C4-2B (cell line): ENCODE data around the gene BSN.

ENCODE experiments used
- H3K27ac ChIP-seq: fragments of 450-650 bp; 2 replicates; pipeline ENCODE4 v1.5.1; 2017
- ZFX ChIP-seq: fragments of 450-650 bp; IDR thresholded peaks from 2 replicates; pipeline ENCODE4 v1.6.1; 2017
- TF ChIP-seq, protein P1 (sequence below): fragments of 450-650 bp; conservative IDR thresholded peaks from 2 replicates; pipeline ENCODE4 v1.5.1; 2017; ENCODE audit warnings: mild to moderate bottlenecking

The BSN gene

DNA sequence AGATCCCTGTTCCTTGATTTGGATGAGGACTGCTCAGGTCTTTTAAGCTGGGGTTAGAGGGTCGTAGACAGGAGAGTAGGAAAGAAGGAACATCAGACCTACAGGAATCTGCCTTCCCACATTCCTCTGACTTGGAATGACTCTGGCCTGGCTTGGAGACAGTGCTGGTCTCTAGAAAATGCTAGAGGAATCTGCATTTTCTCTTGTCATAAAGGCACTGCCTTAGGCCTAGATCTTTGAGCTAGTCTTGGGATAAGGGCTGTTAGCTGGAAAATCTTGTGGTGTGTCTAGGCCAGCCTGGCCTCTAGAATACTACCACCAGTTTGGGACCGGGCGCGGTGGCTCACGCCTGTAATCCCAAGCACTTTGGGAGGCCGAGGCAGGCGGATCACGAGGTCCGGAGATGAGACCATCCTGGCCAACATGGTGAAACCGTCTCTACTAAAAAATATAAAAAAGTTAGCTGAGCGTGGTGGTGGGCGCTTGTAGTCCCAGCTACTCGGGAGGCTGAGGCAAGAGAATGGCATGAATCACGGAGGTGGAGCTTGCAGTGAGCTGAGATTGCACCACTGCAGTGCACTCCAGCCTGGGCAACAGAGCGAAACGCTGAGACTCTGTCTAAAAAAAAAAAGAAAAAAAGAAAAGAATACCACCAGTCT lies 17.3 kb upstream of the BSN start:
- TF ChIP-seq, protein P1, sequence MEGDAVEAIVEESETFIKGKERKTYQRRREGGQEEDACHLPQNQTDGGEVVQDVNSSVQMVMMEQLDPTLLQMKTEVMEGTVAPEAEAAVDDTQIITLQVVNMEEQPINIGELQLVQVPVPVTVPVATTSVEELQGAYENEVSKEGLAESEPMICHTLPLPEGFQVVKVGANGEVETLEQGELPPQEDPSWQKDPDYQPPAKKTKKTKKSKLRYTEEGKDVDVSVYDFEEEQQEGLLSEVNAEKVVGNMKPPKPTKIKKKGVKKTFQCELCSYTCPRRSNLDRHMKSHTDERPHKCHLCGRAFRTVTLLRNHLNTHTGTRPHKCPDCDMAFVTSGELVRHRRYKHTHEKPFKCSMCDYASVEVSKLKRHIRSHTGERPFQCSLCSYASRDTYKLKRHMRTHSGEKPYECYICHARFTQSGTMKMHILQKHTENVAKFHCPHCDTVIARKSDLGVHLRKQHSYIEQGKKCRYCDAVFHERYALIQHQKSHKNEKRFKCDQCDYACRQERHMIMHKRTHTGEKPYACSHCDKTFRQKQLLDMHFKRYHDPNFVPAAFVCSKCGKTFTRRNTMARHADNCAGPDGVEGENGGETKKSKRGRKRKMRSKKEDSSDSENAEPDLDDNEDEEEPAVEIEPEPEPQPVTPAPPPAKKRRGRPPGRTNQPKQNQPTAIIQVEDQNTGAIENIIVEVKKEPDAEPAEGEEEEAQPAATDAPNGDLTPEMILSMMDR, result no peak
- TF ChIP-seq ZFX, result no peak
- no peak overlapping the region for H3K27ac ChIP-seq

DNA sequence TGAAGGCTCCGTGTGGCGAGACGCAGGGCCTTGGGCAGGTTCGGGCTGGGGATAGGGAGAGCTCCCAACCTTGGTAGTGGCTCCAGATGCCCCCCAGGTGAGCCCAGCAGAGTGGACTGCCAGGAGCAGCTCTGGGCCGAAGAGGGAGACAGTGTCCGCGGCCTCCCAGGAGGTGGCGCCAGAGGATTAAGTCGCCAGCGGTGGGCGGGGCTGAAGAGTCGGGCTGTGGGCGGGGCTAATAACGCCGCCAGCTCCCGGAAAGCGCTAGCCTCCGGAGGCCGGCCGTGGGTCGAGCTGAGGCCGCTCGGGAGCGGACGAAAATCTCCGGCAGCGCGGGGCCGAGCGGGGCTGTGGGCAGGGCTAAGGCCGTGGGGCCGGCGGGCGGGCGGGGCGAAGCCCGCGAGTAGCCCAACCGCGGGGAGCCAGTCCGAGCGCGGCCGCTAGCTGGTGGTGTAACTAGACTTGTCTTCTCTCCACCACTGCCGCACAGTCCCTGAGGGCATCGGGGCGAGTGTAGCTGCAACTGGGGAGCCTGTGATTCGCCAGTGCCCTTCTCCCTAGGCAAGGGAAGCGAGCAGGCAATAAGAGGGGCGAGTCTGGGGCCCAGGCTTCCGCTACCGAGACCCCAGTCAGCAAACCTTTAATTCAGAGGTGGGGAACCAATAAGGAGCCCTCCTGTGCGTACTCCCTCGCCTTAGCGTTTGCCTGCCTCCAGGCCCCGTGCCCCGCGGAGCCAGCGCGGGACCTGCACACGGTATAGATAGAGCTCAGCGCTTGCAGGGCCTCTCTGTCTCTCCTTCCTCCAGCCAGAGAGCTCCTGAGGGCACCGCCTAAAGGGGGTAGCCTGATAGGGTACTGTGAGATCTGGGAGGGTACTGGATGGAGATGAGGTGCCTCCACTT lies 14.4 kb upstream of the BSN start:
- H3K27ac ChIP-seq, result peak overlapping the region; percentile 58
- TF ChIP-seq ZFX, result no peak
- TF ChIP-seq, protein P1, result peak; percentile 94

DNA sequence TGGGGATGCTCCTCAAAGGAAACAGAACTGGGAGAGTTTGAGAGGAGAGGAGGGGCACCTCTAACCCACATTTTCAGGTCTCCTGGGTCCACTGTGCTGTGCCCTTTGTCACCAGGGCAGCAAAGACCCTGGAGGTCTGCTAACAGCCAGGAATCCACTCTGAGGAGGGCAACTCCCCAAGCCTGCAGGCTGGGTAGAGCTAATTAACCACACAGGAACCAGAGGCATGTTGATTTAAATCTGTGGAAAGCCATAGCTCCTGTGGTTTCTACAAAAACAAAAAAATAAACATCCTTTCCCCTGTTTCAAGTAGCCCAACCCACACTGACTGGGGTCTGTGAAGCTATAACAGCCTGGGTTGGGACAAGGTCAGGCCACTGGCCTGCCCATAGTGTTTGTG lies 2.2 kb upstream of the BSN start:
- no peak overlapping the region for H3K27ac ChIP-seq
- no peak for TF ChIP-seq ZFX
- TF ChIP-seq, protein P1, result no peak

DNA sequence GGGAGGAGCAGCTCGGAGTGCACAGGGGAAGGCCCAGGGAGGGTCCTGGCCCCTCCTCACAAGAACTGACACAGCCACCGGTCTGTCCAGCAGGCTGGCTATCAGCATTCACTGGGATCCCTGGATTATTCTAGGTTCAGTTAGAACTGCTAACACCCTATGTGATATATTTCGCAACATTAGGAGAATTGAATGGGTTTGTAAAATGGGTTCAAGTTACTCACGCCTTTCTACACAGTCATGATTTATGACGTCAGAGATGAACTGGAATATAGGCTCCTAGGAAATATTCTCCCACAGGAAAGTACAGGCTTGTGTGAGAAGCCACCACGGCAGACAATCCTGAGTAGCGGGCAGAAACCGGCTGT lies 969 bp upstream of the BSN start:
- H3K27ac ChIP-seq, result peak overlapping the region; percentile 78
- TF ChIP-seq ZFX, result no peak
- TF ChIP-seq, protein P1, result no peak

DNA sequence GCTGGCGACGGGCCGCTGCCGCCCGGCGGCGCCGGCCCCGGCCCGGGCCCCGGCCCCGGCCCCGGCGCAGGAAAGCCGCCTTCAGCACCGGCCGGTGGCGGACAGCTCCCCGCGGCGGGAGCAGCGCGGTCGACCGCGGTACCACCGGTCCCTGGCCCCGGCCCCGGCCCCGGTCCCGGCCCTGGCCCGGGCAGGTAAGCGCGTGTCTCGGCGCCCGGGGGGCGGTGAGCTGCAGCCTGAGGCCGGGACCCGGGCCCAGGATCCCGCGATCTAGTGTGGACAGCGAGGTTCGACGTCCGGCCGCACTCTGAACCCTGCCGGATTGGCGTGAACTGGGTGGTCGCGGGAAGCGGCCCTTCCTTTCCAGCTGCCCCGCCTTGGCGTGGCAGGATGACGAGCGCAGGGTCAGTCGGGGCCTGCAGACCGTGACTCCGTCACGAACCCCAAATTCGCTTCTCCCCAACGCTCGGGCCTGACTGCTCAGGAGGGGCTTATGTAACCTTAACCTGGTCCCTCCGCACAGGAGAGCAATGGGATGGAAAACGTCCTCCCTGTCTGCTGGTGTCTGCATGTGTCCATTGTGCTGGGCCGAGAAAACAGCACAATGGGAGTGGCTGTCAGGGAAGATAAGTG lies 472 bp downstream of the BSN start:
- H3K27ac ChIP-seq, result peak overlapping the region; percentile 78; the same call in 1 of the 2 replicates
- no peak for TF ChIP-seq ZFX
- TF ChIP-seq, protein P1, result no peak

DNA sequence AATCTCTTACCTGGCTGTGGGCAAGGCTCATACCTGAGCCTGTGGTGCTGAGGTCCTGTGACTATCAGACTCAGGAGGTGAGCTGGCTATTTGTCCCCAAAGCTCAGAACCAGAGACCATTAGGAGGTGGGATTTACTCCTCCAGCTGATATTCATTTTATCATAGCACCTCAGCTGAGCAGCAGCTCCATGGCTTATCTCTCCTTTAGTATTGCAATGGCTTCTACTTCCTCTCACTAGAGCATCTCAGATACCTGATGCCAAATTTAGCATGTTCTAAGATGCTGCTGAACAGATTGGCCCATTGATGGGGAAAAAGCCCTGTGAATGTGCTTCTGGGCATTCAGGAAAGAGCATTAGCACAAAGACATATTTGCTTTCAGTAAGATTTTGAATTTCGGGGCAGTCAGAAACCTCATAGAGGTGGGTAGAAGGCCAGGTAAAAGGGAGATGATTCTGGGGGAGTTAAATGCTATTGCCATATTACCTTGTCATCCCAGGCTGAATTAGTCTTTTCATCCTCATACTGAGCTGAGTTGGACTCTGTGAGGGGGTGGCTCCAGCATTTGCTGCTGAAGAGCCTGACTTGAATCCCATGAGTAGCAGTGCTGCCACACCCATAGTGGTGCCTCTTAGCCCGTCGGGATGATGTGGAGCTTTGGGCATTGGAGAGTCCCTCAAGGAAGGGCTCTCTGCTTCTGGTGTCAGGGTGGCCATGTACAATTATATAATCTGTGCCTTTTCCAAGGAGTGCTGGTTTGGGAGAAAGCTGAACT lies 2.4 kb downstream of the BSN start:
- H3K27ac ChIP-seq, result no peak overlapping the region
- TF ChIP-seq, protein P1, result no peak
- no peak for TF ChIP-seq ZFX
